Keratinocyte (primary cell): ENCODE measurements around the gene TK1.

Source experiments
- EZH2 ChIP-seq: IDR thresholded peaks from one replicate; pipeline ENCODE4 v1.6.1; 2012; ENCODE audit warnings: inconsistent platforms, mild to moderate bottlenecking, low read length, moderate library complexity
- TF ChIP-seq, protein P1 (sequence below), 3 experiments: IDR thresholded peaks in 1 of 3; conservative IDR thresholded peaks in 1 of 3; optimal IDR thresholded peaks in 1 of 3; 2 replicates in 2 of 3; 3 replicates in 1 of 3; pipeline versions ENCODE3 to v1.5.1; 2011; ENCODE audit warnings: low read length in 3 of 3, mild to moderate bottlenecking in 3 of 3, moderate library complexity in 2 of 3, control low read depth in 1 of 3, inconsistent platforms in 1 of 3; ENCODE audit not compliant: insufficient read depth in 2 of 3; ENCODE audit errors: extremely low read depth in 1 of 3

DNA sequence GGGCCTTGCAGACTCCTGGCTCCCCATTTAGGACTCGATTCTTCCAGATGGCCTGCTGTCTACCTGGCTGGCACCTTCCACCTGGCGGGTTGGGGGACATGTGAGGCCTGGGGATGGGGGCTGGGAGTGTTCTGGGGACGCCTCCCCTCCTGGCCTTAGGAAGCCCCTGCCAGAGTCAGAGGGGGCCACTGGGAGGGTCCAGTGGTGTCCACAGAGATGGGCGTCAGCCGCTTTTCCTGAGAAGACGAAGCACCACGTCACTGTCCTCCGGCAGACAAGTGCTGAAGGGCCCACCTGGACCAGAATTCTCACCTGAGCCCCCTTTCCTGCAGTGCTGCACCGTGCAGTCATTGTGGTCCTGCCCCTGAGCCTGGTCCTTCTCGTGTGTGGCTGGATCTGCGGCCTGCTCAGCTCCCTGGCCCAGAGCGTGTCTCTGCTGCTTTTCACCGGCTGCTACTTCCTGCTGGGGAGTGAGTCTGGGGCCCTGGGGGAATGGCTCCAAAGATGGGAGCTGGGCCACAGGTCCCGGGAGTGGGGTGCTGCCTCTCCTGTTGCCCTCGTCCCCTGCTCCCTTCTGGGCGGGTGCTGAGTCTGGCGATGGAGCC lies 47.5 kb upstream of the TK1 start:
- TF ChIP-seq, protein P1, sequence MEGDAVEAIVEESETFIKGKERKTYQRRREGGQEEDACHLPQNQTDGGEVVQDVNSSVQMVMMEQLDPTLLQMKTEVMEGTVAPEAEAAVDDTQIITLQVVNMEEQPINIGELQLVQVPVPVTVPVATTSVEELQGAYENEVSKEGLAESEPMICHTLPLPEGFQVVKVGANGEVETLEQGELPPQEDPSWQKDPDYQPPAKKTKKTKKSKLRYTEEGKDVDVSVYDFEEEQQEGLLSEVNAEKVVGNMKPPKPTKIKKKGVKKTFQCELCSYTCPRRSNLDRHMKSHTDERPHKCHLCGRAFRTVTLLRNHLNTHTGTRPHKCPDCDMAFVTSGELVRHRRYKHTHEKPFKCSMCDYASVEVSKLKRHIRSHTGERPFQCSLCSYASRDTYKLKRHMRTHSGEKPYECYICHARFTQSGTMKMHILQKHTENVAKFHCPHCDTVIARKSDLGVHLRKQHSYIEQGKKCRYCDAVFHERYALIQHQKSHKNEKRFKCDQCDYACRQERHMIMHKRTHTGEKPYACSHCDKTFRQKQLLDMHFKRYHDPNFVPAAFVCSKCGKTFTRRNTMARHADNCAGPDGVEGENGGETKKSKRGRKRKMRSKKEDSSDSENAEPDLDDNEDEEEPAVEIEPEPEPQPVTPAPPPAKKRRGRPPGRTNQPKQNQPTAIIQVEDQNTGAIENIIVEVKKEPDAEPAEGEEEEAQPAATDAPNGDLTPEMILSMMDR (optimal IDR thresholded peaks at IDR 0.05 in 1 of 3, IDR thresholded peaks at IDR 0.05 in 1 of 3, conservative IDR thresholded peaks at IDR 0.05 in 1 of 3; ENCODE audit: extremely low read depth in 1 of 3, insufficient read depth in 2 of 3, low read length in 3 of 3) = no peak
- TF ChIP-seq EZH2 = no peak
